Stimulated activated naive CD8-positive, alpha-beta T cell treated with anti-CD3 and anti-CD28 coated beads, Interleukin-15, Interleukin-2, amounts not matched to agents 100 ng/mL and 50 ng/mL, for 24 hours (primary cell): Measurements from ENCODE around the gene CATSPERZ.

ENCODE experiments used
- H3K27ac Mint-ChIP-seq: one replicate; pipeline ENCODE4 v1.8.0; 2021; ENCODE audit warnings: mild to moderate bottlenecking, mixed read lengths
- H3K27me3 Mint-ChIP-seq: one replicate; pipeline ENCODE4 v1.8.0; 2021; ENCODE audit warnings: mixed read lengths
- H3K36me3 Mint-ChIP-seq: one replicate; pipeline ENCODE4 v1.8.0; 2021; ENCODE audit warnings: low read depth, mixed read lengths
- H3K4me1 Mint-ChIP-seq: one replicate; pipeline ENCODE4 v1.8.0; 2021; ENCODE audit warnings: low read depth, mixed read lengths
- H3K4me3 Mint-ChIP-seq: one replicate; pipeline ENCODE4 v1.8.0; 2021; ENCODE audit warnings: mild to moderate bottlenecking, mixed read lengths
- H3K9me3 Mint-ChIP-seq: one replicate; pipeline ENCODE4 v1.8.0; 2021; ENCODE audit warnings: mixed read lengths

The CATSPERZ gene

DNA sequence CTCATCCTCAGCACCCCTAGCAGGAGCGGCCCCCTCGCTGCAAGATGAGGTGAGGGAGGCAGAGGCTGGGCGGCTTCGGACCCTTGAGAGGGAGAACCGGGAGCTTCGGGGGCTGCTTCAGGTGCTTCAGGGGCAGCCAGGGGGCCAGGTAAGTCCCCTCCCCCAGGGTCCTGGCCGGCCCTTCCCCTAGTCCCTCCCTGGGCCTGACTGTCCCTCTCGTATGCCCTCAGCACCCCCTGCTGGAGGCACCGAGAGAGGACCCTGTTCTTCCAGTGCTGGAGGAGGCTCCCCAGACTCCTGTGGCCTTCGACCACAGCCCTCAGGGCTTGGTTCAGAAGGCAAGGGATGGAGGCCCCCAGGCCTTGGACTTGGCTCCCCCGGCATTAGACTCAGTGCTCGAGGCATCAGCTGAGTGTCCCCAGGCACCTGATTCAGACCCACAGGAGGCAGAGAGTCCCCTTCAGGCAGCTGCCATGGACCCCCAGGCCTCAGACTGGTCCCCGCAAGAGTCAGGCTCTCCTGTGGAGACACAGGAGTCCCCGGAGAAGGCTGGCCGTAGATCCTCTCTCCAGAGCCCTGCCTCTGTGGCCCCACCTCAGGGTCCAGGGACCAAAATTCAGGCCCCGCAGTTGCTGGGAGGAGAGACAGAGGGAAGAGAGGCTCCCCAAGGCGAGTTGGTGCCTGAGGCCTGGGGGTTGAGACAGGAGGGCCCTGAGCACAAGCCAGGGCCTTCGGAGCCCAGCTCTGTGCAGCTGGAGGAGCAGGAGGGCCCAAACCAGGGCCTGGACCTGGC lies 43.8 kb downstream of the CATSPERZ start:
- no peak overlapping the region for H3K27ac Mint-ChIP-seq
- peaks cover 34% of the 10 kb centered on the region for H3K4me1 Mint-ChIP-seq
- no peaks in the 10 kb centered on the region for H3K9me3 Mint-ChIP-seq
- H3K27me3 Mint-ChIP-seq = no peaks in the 10 kb centered on the region
- peaks cover 14% of the 10 kb centered on the region for H3K36me3 Mint-ChIP-seq
- H3K4me3 Mint-ChIP-seq = no peak overlapping the region

DNA sequence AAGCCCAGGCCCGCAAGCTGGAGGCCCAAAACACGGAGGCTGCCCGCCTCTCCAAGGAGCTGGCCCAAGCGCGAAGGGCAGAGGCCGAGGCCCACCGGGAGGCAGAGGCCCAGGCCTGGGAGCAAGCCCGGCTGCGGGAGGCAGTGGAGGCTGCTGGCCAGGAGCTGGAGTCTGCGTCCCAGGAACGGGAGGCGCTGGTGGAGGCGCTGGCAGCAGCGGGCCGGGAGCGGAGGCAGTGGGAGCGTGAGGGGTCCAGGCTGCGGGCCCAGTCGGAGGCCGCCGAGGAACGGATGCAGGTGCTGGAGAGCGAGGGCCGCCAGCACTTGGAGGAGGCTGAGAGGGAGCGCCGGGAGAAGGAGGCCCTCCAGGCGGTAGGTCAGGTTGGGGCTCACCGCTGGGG lies 44.6 kb downstream of the CATSPERZ start:
- H3K27me3 Mint-ChIP-seq = no peaks in the 10 kb centered on the region
- peaks cover 14% of the 10 kb centered on the region for H3K36me3 Mint-ChIP-seq
- peaks cover 26% of the 10 kb centered on the region for H3K4me1 Mint-ChIP-seq
- no peaks in the 10 kb centered on the region for H3K9me3 Mint-ChIP-seq
- H3K27ac Mint-ChIP-seq = no peak overlapping the region
- no peak overlapping the region for H3K4me3 Mint-ChIP-seq

DNA sequence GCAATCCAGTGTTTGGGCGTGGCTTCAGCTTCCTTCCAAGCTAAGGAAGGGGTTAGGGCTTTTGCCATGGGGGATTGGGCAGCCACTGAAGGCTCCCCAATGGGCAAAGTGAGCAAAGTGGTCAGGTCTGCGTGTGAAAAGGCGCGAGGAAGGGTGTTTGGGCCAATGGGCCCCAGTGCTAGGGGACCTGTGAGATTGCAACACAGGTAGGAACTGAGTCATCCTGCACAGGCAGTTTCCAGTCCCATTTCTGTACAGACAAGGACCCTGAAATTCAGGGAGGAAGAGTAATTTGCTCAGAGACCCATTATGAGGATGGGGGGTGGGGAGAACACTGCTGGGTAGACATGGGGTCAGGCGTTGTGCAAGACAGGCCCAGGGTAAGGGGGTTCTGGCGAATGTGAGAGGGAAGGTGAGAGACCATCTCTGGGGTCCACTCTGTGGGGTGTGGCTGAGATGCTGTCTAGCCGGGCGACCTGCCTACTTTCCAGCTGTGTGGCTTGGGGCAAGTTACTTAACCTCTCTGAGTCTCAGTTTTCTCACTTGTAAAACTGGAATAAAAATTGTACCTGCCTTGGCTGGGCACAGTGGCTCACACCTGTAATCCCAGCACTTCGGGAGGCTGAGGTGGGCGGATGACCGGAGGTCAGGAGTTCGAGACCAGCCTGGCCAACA lies 47.2 kb downstream of the CATSPERZ start:
- no peak overlapping the region for H3K27ac Mint-ChIP-seq
- no peaks in the 10 kb centered on the region for H3K27me3 Mint-ChIP-seq
- no peaks in the 10 kb centered on the region for H3K9me3 Mint-ChIP-seq
- peaks cover 11% of the 10 kb centered on the region for H3K4me1 Mint-ChIP-seq
- peaks cover 10% of the 10 kb centered on the region for H3K36me3 Mint-ChIP-seq
- no peak overlapping the region for H3K4me3 Mint-ChIP-seq

DNA sequence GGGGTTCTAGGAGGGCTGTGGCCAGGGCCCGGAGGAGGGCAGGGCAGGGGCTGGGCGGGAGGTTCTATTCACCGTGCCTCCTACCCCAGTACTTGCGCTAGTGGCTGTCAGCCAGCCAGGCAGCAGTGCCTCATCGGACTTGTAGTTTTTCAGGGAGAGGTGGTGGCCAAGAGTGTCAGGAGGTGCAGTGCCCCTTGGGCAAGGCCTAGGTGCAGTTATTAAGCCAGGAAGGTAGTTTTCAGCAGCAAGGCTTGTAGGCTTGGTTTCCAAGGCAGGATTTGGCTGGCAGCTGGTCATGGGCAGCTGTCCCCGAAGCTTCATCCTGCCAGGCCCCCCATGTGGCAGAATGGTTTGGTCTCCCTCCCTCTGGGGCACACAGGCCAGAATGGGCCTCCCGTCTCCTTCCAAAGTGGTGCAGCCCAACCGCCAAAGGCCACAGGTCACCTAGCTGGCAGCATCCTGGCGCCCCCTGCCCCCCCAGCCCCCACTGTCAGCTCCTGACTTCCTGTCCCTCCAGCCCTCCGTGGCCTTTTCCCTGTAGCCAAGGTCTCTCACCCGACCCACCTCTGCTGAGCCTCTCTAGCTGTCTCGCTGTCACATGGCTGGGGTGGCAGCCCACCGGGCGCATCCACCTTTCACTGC lies 48.3 kb downstream of the CATSPERZ start:
- Mint-ChIP-seq H3K4me1 (peaks cover 5% of the 10 kb centered on the region), H3K27ac (no peak overlapping the region), H3K9me3 (no peaks in the 10 kb centered on the region), H3K4me3 (no peak overlapping the region), H3K27me3 (no peaks in the 10 kb centered on the region), H3K36me3 (peaks cover 10% of the 10 kb centered on the region)

GRCh38 chr11:64349025-64349387 lies 48.8 kb downstream of the CATSPERZ start:
- Mint-ChIP-seq H3K27ac (no peak overlapping the region), H3K9me3 (no peaks in the 10 kb centered on the region), H3K4me3 (no peak overlapping the region), H3K27me3 (no peaks in the 10 kb centered on the region), H3K4me1 (peaks cover 5% of the 10 kb centered on the region), H3K36me3 (peaks cover 10% of the 10 kb centered on the region)

GRCh38 chr11:64349404-64349803 lies 49.2 kb downstream of the CATSPERZ start:
- no peak overlapping the region for H3K4me3 Mint-ChIP-seq
- H3K9me3 Mint-ChIP-seq = no peaks in the 10 kb centered on the region
- peaks cover 10% of the 10 kb centered on the region for H3K36me3 Mint-ChIP-seq
- peaks cover 5% of the 10 kb centered on the region for H3K4me1 Mint-ChIP-seq
- H3K27me3 Mint-ChIP-seq = no peaks in the 10 kb centered on the region
- no peak overlapping the region for H3K27ac Mint-ChIP-seq

DNA sequence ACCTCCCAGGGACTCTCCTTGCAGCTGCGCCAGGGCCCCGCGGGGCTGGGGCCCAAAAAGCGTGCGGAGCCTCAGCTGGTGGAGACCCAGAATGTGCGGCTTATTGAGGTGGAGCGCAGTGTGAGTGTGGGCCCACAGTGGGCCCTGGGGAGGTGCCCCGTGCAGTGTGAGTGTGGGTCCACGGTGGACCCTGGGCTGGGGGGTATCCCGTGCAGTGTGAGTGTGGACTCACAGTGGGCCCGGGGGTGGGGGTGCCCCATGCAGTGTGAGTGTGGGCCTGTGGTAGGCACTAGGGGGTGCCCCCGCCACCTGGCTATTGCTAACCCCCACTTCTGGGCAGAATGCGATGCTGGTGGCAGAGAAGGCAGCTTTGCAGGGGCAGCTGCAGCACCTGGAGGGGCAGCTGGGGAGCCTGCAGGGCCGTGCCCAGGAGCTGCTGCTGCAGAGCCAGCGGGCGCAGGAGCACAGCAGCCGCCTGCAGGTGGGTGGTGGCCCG lies 51.0 kb downstream of the CATSPERZ start:
- H3K27ac Mint-ChIP-seq = no peak overlapping the region
- peaks cover 6% of the 10 kb centered on the region for H3K4me1 Mint-ChIP-seq
- H3K4me3 Mint-ChIP-seq = no peak overlapping the region
- no peaks in the 10 kb centered on the region for H3K27me3 Mint-ChIP-seq
- peaks cover 5% of the 10 kb centered on the region for H3K36me3 Mint-ChIP-seq
- no peaks in the 10 kb centered on the region for H3K9me3 Mint-ChIP-seq

GRCh38 chr11:64352099-64352994 lies 52.2 kb downstream of the CATSPERZ start:
- H3K27me3 Mint-ChIP-seq = no peaks in the 10 kb centered on the region
- H3K27ac Mint-ChIP-seq = no peak overlapping the region
- peaks cover 5% of the 10 kb centered on the region for H3K36me3 Mint-ChIP-seq
- H3K9me3 Mint-ChIP-seq = no peaks in the 10 kb centered on the region
- peaks cover 12% of the 10 kb centered on the region for H3K4me1 Mint-ChIP-seq
- no peak overlapping the region for H3K4me3 Mint-ChIP-seq

- H3K4me1 Mint-ChIP-seq = peaks cover 20% of the 10 kb centered on the region
- H3K4me3 Mint-ChIP-seq = no peak overlapping the region
- H3K9me3 Mint-ChIP-seq = no peaks in the 10 kb centered on the region
- H3K27me3 Mint-ChIP-seq = no peaks in the 10 kb centered on the region
- H3K36me3 Mint-ChIP-seq = peaks cover 5% of the 10 kb centered on the region
- no peak overlapping the region for H3K27ac Mint-ChIP-seq
Observed at GRCh38 chr11:64352995-64353714, 53.0 kb downstream of the CATSPERZ start.

- Mint-ChIP-seq H3K4me3 (no peak overlapping the region), H3K9me3 (no peaks in the 10 kb centered on the region), H3K27me3 (no peaks in the 10 kb centered on the region), H3K36me3 (peaks cover 5% of the 10 kb centered on the region), H3K4me1 (peaks cover 23% of the 10 kb centered on the region), H3K27ac (no peak overlapping the region)
Observed at GRCh38 chr11:64353715-64354506, 53.8 kb downstream of the CATSPERZ start.
